Fibroblast of pulmonary artery (primary cell): Measurements from ENCODE around the gene HIVEP3.

Experiments used
- DNase-seq: peaks from one replicate; pipeline ENCODE4 v3.0.0-alpha.2; 2010; ENCODE audit warnings: low read depth
- H3K4me3 ChIP-seq: replicated peaks from 2 replicates; pipeline ENCODE4 v1.5.1; 2011; ENCODE audit warnings: low read depth, mild to moderate bottlenecking, control low read depth, low read length, moderate library complexity
- TF ChIP-seq, protein P1 (sequence below): IDR thresholded peaks from 2 replicates; pipeline ENCODE4 v1.5.1; 2011; ENCODE audit warnings: mild to moderate bottlenecking, control low read depth, low read length, inconsistent platforms; ENCODE audit errors: missing control alignments

Gene HIVEP3

DNA sequence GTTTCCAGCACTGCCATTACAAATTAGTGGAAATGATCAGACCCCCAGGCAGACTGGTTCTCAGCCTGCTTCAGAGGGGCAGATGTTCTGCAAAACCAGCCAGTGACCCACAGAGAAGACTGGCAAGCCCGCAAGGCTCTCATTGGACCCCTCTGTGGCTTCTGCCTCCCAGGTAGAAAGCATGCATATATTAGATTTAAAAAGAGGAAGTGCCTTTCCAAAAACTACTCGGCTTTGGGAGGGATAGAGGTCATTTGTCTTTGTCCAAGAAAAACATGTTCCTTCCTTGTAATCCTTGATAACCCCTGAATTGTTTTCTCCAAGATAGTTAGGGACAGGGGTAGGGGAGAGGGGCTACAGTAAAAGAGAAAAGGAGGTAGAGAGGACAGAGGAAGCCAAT lies 11.8 kb downstream of the HIVEP3 start:
- no peak for DNase-seq
- no peak overlapping the region for H3K4me3 ChIP-seq
- TF ChIP-seq, protein P1, sequence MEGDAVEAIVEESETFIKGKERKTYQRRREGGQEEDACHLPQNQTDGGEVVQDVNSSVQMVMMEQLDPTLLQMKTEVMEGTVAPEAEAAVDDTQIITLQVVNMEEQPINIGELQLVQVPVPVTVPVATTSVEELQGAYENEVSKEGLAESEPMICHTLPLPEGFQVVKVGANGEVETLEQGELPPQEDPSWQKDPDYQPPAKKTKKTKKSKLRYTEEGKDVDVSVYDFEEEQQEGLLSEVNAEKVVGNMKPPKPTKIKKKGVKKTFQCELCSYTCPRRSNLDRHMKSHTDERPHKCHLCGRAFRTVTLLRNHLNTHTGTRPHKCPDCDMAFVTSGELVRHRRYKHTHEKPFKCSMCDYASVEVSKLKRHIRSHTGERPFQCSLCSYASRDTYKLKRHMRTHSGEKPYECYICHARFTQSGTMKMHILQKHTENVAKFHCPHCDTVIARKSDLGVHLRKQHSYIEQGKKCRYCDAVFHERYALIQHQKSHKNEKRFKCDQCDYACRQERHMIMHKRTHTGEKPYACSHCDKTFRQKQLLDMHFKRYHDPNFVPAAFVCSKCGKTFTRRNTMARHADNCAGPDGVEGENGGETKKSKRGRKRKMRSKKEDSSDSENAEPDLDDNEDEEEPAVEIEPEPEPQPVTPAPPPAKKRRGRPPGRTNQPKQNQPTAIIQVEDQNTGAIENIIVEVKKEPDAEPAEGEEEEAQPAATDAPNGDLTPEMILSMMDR: no peak

DNA sequence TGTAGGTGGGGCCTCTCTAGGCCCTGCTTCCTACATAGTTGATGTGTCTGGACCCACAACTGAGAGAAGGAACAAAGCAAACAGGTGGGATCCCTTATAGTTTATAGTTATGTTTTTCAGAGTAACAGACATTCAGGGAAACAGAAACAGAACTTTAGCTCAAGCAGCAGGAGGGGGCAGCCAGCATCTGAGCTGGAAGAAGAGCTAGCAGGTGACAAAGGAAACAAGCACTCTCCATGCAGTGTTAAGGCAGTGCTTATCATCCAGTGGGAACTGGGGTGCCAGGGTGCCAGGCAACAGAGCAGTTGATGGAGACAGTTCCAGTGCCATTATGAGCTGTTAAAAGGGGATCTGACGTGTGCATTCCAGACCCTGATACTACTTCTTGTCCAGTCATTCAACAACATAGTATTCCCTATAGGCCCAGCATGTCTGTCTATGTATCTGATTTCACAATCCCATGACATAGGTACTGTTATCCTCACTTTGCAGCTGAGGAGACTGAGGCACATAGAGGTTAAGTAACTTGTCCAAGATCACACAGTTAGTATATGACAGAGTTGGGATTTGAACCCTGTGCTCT lies 13.5 kb downstream of the HIVEP3 start:
- no peak for DNase-seq
- TF ChIP-seq, protein P1: no peak
- no peak overlapping the region for H3K4me3 ChIP-seq

DNA sequence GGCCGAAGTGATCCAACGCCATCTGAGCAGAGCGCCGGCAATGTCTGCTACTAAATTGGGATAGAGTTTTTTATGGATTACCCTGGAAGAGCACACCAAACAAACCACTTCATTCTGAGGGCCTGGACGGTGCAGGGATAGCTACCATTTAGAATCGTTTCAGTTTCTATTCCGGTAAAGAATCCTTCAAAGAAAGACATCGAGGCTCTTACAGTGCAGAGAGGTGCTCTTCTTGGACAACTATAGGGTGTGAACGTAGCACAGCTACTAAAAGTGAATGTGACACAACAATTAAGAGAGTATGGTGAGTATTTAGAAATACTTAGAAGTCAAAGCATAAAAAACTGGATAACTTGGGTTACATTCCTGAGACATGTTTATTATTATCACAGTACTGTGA lies 16.1 kb downstream of the HIVEP3 start:
- TF ChIP-seq, protein P1: no peak
- no peak overlapping the region for H3K4me3 ChIP-seq
- no peak for DNase-seq

DNA sequence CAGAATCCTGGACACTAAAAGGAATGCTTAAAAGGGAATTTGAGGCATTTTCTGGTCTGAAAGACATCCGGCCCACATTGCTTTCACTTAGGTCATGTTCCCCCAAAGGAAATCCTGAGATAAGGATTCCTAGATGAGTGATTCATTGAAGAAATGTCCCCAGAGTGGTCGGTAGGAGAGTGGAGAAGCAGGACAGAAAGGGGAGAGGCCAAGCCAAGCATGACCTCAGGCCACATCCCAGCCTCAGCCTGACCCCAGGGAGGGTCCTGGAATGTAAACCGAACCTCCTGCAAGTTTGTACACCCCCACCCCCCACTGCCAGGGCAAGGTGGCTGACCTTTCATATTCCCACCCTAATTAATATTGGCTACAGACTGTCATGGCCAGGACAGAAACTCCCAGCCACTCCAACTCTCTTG lies 16.6 kb downstream of the HIVEP3 start:
- DNase-seq: peak; percentile 85
- H3K4me3 ChIP-seq: no peak overlapping the region
- TF ChIP-seq, protein P1: no peak

DNA sequence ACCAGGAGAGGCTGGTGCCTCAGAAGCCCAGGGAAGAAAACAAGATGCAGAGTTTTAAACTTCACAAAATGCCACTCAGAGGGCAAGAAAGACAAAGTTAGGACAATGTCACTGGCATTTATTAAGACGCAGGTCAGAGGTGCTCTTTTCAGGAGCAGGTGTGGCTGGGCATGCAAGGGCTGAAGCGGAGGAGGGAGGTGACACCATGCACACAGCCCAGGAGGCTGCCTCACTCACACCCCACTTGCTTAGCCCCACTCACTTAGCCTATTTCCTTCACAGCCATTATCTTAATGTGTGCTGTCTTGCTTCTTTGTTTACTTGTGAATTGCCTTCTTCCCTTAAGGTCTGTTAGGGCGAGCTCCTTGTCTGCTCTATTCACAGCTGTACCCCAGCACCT lies 17.2 kb downstream of the HIVEP3 start:
- DNase-seq: no peak
- TF ChIP-seq, protein P1: no peak
- no peak overlapping the region for H3K4me3 ChIP-seq

DNA sequence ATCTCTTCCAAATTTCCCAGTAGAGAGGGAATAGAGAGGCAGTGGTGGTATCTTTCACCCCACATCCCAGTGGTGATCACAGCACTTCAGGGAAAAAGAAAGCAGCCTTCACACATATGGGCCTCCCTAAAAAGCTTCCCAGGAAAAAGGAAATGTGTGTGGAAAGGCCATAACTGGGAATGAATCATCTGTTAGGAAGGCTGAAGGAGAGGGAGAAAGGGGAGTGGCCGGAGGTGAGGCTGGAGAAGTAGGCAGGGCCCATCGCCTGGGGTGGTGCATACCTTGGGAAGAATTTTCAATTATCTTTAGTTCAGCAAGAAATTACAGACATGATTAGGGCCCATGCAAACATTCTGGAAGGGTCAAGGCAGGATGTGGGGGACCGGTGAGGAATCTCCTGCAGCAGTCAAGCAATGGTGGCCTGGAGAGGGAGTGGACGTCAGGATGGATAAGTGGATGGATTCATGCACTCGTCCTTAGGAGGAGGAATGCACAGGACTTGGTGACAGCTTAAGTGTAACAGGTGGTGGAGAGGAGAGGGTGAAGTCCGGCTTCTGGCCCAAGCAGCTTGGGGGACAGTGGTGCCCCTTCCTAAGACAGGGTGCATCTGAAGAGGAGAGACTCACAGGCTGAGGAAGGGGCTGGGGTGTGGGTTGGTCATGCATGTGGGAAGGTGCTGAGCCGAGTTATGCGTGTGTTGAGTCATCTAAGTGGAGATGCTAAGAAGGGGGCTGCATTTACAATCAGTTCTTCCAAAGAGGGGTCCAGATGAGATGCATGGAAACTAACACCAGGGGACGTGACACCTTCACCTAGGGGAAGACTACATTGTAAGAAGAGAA lies 17.9 kb downstream of the HIVEP3 start:
- DNase-seq: peak; percentile 74
- H3K4me3 ChIP-seq: no peak overlapping the region
- TF ChIP-seq, protein P1: no peak

DNA sequence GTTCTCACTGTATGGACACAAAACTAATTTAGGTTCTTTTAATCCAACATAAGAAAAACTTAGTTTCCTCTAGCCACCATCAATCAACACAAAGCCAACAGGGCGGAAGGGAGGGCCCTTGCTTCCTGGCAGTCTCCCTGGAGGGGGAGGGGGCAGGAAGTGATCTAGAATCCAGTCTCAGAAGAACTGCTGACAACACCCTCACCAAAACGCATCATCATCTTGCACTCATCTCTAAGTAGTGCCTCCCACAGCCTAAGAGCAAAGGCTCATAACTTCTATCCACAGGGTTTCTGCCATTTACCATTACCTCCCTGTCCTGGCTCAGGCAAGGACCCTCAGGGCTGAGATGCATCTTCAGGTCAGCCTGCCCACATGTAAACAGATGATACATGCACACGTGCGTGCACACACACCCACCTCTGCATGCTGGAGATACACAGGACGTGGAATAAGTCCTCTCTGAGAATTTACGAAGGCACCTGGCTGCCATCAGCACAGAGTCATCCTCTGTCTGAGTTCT lies 20.5 kb downstream of the HIVEP3 start:
- peak; percentile 85 for DNase-seq
- H3K4me3 ChIP-seq: no peak overlapping the region
- TF ChIP-seq, protein P1: no peak
